Endothelial cell of umbilical vein (primary cell): ENCODE data around the gene ZAR1. TPM values are rescaled to one million over a fixed set of nuclear protein-coding genes. Genes with fewer than 3 reads are reported as not detected.

Experiments
- BruUV-seq: library from RNA; stranded (reverse); fragments of 400-500 nt; replicated peaks from 2 replicates; lab custom pipeline; 2021; lab: Mats Ljungman, UMichigan
- CTCF ChIA-PET: fragments of 300-600, 350-600 bp; sonication (Branson Sonifier 250); formaldehyde crosslinking; loops from one replicate; lab custom pipeline; 2021; ENCODE audit warnings: antibody characterized with exemption, inconsistent platforms; lab: Charles Lee
- POLR2A ChIA-PET: fragments of 300-600, 350-600 bp; sonication (Branson Sonifier 250); formaldehyde crosslinking; loops from one replicate; lab custom pipeline; 2021; ENCODE audit warnings: antibody characterized with exemption, inconsistent platforms; lab: Charles Lee
- DNase-seq: peaks from one replicate; pipeline ENCODE4 v3.0.0-alpha.2; 2011; ENCODE audit warnings: low read depth, low spot score
- FAIRE-seq: peaks from 2 replicates; lab custom pipeline; 2011; peaks lifted over from hg19 to GRCh38; lab: Jason Lieb, UNC
- H2AFZ ChIP-seq: 2 replicates; pipeline ENCODE4 v1.6.0; 2012; ENCODE audit warnings: low read depth, low read length, control low read depth, inconsistent platforms
- H3K27ac ChIP-seq: 2 replicates; pipeline ENCODE4 v1.5.1; 2011; ENCODE audit warnings: low read depth, mild to moderate bottlenecking, control low read depth, low read length, moderate library complexity; ENCODE audit not compliant: insufficient read depth
- H3K27me3 ChIP-seq, 2 experiments: 2 replicates each; pipeline versions ENCODE4 v1.6.0 to v1.6.1; 2011; ENCODE audit warnings: low read length in 2 of 2, mixed read lengths in 1 of 2; ENCODE audit not compliant: control insufficient read depth in 2 of 2, insufficient read depth in 2 of 2
- H3K36me3 ChIP-seq, 2 experiments: 2 replicates in 1 of 2; 3 replicates in 1 of 2; pipeline ENCODE4 v1.5.1; 2011; ENCODE audit warnings: low read length in 2 of 2, mild to moderate bottlenecking in 1 of 2, moderate library complexity in 1 of 2; ENCODE audit not compliant: control insufficient read depth in 2 of 2, insufficient read depth in 2 of 2; ENCODE audit errors: extremely low read depth in 1 of 2
- H3K4me1 ChIP-seq: 3 replicates; pipeline ENCODE4 v1.5.1; 2011; ENCODE audit warnings: mild to moderate bottlenecking, low read length; ENCODE audit not compliant: control insufficient read depth, insufficient read depth; ENCODE audit errors: extremely low read depth
- H3K4me2 ChIP-seq: 2 replicates; pipeline ENCODE4 v1.6.1; 2011; ENCODE audit warnings: low read length, control low read depth, mixed read lengths; ENCODE audit not compliant: insufficient read depth
- H3K4me3 ChIP-seq, 3 experiments: fragments of 200-600 bp in 1 of 3; sonication (generic), shearing (Covaris generic) in 1 of 3; replicated peaks in 1 of 3; 2 replicates each; pipeline ENCODE4 v1.5.1; 2011 to 2016; ENCODE audit warnings: control low read depth in 3 of 3, low read length in 3 of 3, mild to moderate bottlenecking in 2 of 3, inconsistent platforms in 1 of 3, low read depth in 1 of 3, moderate library complexity in 1 of 3; ENCODE audit not compliant: insufficient read depth in 1 of 3
- H3K79me2 ChIP-seq: 2 replicates; pipeline ENCODE4 v1.6.0; 2012; ENCODE audit warnings: low read length, inconsistent platforms; ENCODE audit not compliant: control insufficient read depth, insufficient read depth
- H3K9ac ChIP-seq: replicated peaks from 2 replicates; pipeline ENCODE3; 2011; ENCODE audit warnings: low read length, control low read depth; ENCODE audit not compliant: insufficient read depth; ENCODE audit errors: extremely low read depth
- H3K9me1 ChIP-seq: replicated peaks from 3 replicates; pipeline ENCODE4 v1.6.0; 2011; ENCODE audit warnings: mild to moderate bottlenecking, low read length; ENCODE audit not compliant: control insufficient read depth, insufficient read depth; ENCODE audit errors: extremely low read depth
- H3K9me3 ChIP-seq: replicated peaks from 2 replicates; pipeline ENCODE4 v1.5.1; 2012; ENCODE audit warnings: low read length, inconsistent platforms; ENCODE audit not compliant: control insufficient read depth, insufficient read depth
- H4K20me1 ChIP-seq: replicated peaks from 2 replicates; pipeline ENCODE3; 2011; ENCODE audit warnings: mild to moderate bottlenecking, low read length; ENCODE audit not compliant: control insufficient read depth, insufficient read depth; ENCODE audit errors: extremely low read depth
- EZH2 ChIP-seq: IDR thresholded peaks from 2 replicates; pipeline ENCODE4 v1.6.1; 2012; ENCODE audit warnings: borderline replicate concordance, low read depth, mild to moderate bottlenecking, moderate library complexity, low read length, inconsistent platforms; ENCODE audit not compliant: severe bottlenecking
- FOS ChIP-seq: IDR thresholded peaks from 2 replicates; pipeline ENCODE4 v1.6.1; 2011; ENCODE audit warnings: mild to moderate bottlenecking, low read length, moderate library complexity, borderline replicate concordance; ENCODE audit not compliant: insufficient read depth
- GATA2 ChIP-seq: IDR thresholded peaks from 2 replicates; pipeline ENCODE4 v1.7.0; 2011; ENCODE audit warnings: low read depth, mild to moderate bottlenecking, moderate library complexity, mixed read lengths, low read length; ENCODE audit not compliant: insufficient read length, insufficient read depth
- JUN ChIP-seq: IDR thresholded peaks from 2 replicates; pipeline ENCODE4 v1.6.1; 2011; ENCODE audit warnings: borderline replicate concordance, low read depth; ENCODE audit not compliant: insufficient read length, insufficient read depth
- MAX ChIP-seq: IDR thresholded peaks from 2 replicates; pipeline ENCODE4 v1.6.1; 2011; ENCODE audit not compliant: insufficient read depth, insufficient read length
- MYC ChIP-seq: IDR thresholded peaks from one replicate; pipeline ENCODE4 v1.6.1; 2011; ENCODE audit warnings: mild to moderate bottlenecking, low read depth, low read length
- POLR2A ChIP-seq: IDR thresholded peaks from 2 replicates; pipeline ENCODE4 v1.6.1; 2012; ENCODE audit warnings: low read depth, mild to moderate bottlenecking, control low read depth, low read length
- POLR2AphosphoS5 ChIP-seq: IDR thresholded peaks from 2 replicates; pipeline ENCODE4 v1.6.1; 2012; ENCODE audit warnings: low read depth, mild to moderate bottlenecking, control low read depth, low read length, moderate library complexity; ENCODE audit not compliant: insufficient read depth
- dilution Hi-C: fragments of 300-500 bp; cut with MboI; formaldehyde crosslinking; loops from one replicate; pipeline ENCODE4 v1.15.0; 2019; ENCODE audit warnings: low sequenced_read_pairs; ENCODE audit not compliant: extremely low pct_ligation_motif_present
- intact Hi-C: fragments of 100-400 bp; cut with micrococcal nuclease; formaldehyde crosslinking; loops from one replicate; pipeline ENCODE4 v1.10.0; 2022
- polyA plus RNA-seq, 4 experiments: library from polyadenylated mRNA; depleted of rRNA in 3 of 4; stranded (reverse) in 3 of 4; unstranded in 1 of 4; fragments of >200 nt; gene quantifications; 2 replicates each; pipeline versions ENCODE4 v1.2.1 to v1.2.3, GENCODE V29; 2011 to 2012; ENCODE audit warnings: missing spikeins in 1 of 4
- total RNA-seq: library from RNA; stranded (reverse); gene quantifications from 2 replicates; pipeline ENCODE4 v1.2.3, GENCODE V29; 2021
- TF ChIP-seq, protein P1 (sequence below), 2 donors: IDR thresholded peaks; 1 replicate in 1 of 2; 2 replicates in 1 of 2; pipeline ENCODE4 v1.5.1; 2011; ENCODE audit warnings: low read length in 2 of 2, mild to moderate bottlenecking in 2 of 2, moderate library complexity in 2 of 2, control low read depth in 1 of 2, inconsistent platforms in 1 of 2, low read depth in 1 of 2; ENCODE audit not compliant: insufficient read depth in 1 of 2; ENCODE audit errors: extremely low read depth in 1 of 2

Gene ZAR1
- total and polyA plus RNA-seq, 2 donors (not counting 3 experiments of a cell fraction or from before 2014, with no cell fraction given) = not detected

DNA sequence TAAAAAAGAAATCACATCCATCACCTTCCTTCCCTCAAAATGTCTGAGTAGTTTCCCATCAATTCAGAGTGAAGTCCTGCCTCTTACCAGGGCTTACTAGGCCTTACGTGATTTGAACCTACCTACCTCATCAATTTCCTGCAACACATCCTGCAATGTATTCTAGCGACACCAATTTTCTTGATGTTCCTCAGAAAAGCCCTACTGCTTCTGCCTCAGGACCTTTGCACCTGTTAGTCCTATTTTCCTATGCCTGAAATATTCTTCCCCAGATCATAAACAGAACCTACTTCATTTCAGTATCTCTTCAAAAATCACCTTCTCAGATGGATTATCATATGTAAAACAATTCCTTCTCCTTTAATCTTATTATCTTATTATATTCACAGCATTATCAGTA lies 52.8 kb downstream of the ZAR1 start:
- Histone ChIP-seq H2AFZ (no peak overlapping the region), H3K4me1 (peaks cover 5% of the 10 kb centered on the region), H4K20me1 (no peaks in the 10 kb centered on the region), H3K9me3 (no peaks in the 10 kb centered on the region), H3K4me3 (no peak overlapping the region), H3K27me3 (no peaks in the 10 kb centered on the region), H3K27ac (no peak overlapping the region), H3K4me2 (no peak overlapping the region), H3K79me2 (no peaks in the 10 kb centered on the region), H3K36me3 (peaks cover 13 to 21% of the 10 kb centered on the region in 2 experiments), H3K9ac (no peak overlapping the region), H3K9me1 (no peaks in the 10 kb centered on the region)
- no peak for DNase-seq
- dilution Hi-C loops = no loop called here
- intact Hi-C loops = loop anchor here (5.0 kb wide), 1 partner anchor 96 kb away; no protein-coding TSS in a partner anchor
- ChIA-PET POLR2A (no interaction called here), CTCF (interaction anchor here (1.5 kb wide), 1 partner anchor 36 kb away, joined by 4 read pairs; no protein-coding TSS in a partner anchor)
- no peak for FAIRE-seq
- TF ChIP-seq JUN (no peak), MYC (no peak), EZH2 (no peak), POLR2A (no peak), GATA2 (no peak), MAX (no peak), FOS (no peak), POLR2AphosphoS5 (no peak)
- TF ChIP-seq, protein P1, sequence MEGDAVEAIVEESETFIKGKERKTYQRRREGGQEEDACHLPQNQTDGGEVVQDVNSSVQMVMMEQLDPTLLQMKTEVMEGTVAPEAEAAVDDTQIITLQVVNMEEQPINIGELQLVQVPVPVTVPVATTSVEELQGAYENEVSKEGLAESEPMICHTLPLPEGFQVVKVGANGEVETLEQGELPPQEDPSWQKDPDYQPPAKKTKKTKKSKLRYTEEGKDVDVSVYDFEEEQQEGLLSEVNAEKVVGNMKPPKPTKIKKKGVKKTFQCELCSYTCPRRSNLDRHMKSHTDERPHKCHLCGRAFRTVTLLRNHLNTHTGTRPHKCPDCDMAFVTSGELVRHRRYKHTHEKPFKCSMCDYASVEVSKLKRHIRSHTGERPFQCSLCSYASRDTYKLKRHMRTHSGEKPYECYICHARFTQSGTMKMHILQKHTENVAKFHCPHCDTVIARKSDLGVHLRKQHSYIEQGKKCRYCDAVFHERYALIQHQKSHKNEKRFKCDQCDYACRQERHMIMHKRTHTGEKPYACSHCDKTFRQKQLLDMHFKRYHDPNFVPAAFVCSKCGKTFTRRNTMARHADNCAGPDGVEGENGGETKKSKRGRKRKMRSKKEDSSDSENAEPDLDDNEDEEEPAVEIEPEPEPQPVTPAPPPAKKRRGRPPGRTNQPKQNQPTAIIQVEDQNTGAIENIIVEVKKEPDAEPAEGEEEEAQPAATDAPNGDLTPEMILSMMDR (IDR thresholded peaks at IDR 0.05; ENCODE audit: extremely low read depth in 1 of 2, insufficient read depth in 1 of 2, low read depth in 1 of 2, low read length in 2 of 2) = no peak
- BruUV-seq = no TSS peak
